ENCODE results near the gene F7. TPM values are rescaled to one million over a fixed set of nuclear protein-coding genes. Genes with fewer than 3 reads are reported as not detected.
"Not testable (repeated sequence)": the region's sequence is repeated elsewhere in the genome, so short reads cannot be mapped to it uniquely, and the experiment has no call there.

F7 gene
- polyA plus RNA-seq (2012; ENCODE audit: missing spikeins): not detected

DNA sequence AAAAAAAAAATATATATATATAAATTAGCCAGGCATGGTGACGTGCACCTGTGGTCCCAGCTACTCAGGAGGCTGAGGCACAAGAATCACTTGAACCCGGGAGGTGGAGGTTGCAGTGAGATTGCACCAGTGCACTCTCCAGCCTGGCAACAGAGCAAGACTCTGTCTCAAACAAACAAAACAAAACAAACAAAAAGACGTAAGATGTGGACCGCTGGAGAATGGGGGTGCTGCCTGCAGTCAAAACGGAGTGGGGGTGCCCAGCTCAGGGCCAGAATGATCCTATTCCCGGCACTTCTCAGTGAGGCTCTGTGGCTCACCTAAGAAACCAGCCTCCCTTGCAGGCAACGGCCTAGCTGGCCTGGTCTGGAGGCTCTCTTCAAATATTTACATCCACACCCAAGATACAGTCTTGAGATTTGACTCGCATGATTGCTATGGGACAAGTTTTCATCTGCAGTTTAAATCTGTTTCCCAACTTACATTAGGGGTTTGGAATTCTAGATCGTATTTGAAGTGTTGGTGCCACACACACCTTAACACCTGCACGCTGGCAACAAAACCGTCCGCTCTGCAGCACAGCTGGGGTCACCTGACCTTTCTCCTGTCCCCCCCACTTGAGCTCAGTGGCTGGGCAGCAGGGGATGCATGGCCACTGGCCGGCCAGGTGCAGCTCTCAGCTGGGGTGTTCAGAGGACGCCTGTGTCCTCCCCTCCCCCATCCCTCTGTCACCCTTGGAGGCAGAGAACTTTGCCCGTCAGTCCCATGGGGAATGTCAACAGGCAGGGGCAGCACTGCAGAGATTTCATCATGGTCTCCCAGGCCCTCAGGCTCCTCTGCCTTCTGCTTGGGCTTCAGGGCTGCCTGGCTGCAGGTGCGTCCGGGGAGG, at the start of gene F7:
Gene F7 (plus strand): TSS at position 760 of the 889 bp plus-strand sequence. CDS start 51 bp downstream, at position 811.
- FAIRE-seq (no peak), DNase-seq (ENCODE audit: insufficient read length) (no peak)
- no peak for TF ChIP-seq POLR2A (IDR thresholded peaks at IDR 0.05; ENCODE audit: low read depth, low read length)
- TF ChIP-seq POLR2AphosphoS5 (IDR thresholded peaks at IDR 0.05; ENCODE audit: low read depth, low read length): no peak
- TF ChIP-seq TAF1 (IDR thresholded peaks at IDR 0.05; ENCODE audit: borderline replicate concordance, low read depth, low read length): no peak

GRCh38 chr13:113057084-113057483, 48.5 kb upstream of the F7 start:
- FAIRE-seq (no peak), DNase-seq (ENCODE audit: insufficient read length) (no peak)
- no peak for TF ChIP-seq POLR2AphosphoS5 (IDR thresholded peaks at IDR 0.05; ENCODE audit: low read depth, low read length)
- TF ChIP-seq TAF1 (IDR thresholded peaks at IDR 0.05; ENCODE audit: borderline replicate concordance, low read depth, low read length): no peak
- TF ChIP-seq POLR2A (IDR thresholded peaks at IDR 0.05; ENCODE audit: low read depth, low read length): no peak

GRCh38 chr13:113057559-113057958, 48.0 kb upstream of the F7 start:
- not testable (repeated sequence) for DNase-seq (ENCODE audit: insufficient read length); FAIRE-seq

- FAIRE-seq: no peak
- TF ChIP-seq TAF1 (IDR thresholded peaks at IDR 0.05; ENCODE audit: borderline replicate concordance, low read depth, low read length) (no peak), POLR2AphosphoS5 (IDR thresholded peaks at IDR 0.05; ENCODE audit: low read depth, low read length) (no peak), POLR2A (IDR thresholded peaks at IDR 0.05; ENCODE audit: low read depth, low read length) (no peak)
- no peak for DNase-seq (ENCODE audit: insufficient read length)
These were observed 47.2 kb upstream of the F7 start for GRCh38 chr13:113058129-113058987.

GRCh38 chr13:113058988-113059850, 46.4 kb upstream of the F7 start:
- DNase-seq (ENCODE audit: insufficient read length): no peak
- no peak for FAIRE-seq
- TF ChIP-seq POLR2A (IDR thresholded peaks at IDR 0.05; ENCODE audit: low read depth, low read length) (no peak), POLR2AphosphoS5 (IDR thresholded peaks at IDR 0.05; ENCODE audit: low read depth, low read length) (no peak), TAF1 (IDR thresholded peaks at IDR 0.05; ENCODE audit: borderline replicate concordance, low read depth, low read length) (no peak)

GRCh38 chr13:113059891-113060290, 45.7 kb upstream of the F7 start:
- no peak for TF ChIP-seq TAF1 (IDR thresholded peaks at IDR 0.05; ENCODE audit: borderline replicate concordance, low read depth, low read length)
- TF ChIP-seq POLR2AphosphoS5 (IDR thresholded peaks at IDR 0.05; ENCODE audit: low read depth, low read length): no peak
- TF ChIP-seq POLR2A (IDR thresholded peaks at IDR 0.05; ENCODE audit: low read depth, low read length): no peak
- FAIRE-seq: no peak

DNA sequence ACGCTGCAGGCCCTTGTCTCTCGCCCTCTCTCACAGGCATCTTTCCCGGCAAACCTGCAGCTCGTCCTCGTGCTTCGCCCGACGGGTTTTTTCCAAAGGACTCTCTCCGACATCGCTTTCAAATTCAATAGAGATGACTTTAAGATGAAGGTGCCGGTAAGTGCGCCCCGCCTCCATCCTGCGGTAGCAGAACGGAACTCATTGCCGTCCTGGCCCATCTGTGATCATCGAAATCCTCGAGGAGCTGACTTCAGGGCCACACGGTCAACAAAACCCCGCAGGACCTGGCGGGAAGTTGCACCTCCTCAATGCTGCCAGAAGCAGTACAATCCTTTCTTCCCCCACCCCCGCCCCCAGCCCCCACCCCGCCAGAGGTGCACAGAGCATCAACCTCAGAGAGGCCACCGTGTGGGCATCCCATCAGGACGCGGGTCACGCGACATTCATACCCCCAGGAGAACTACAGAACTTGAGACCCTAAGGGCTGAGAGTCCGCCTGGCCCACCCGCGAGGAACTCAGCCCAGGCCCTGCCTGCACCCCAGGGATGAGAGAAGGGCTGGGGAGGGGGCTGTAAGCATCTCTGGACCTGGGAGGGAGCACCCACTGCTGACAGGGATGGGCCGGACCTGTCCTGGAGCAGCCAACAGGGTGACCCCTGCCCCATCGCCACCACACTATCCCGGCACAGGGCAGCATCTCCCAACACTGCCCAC, 44.9 kb upstream of the F7 start:
- DNase-seq (ENCODE audit: insufficient read length) (no peak), FAIRE-seq (no peak)
- no peak for TF ChIP-seq TAF1 (IDR thresholded peaks at IDR 0.05; ENCODE audit: borderline replicate concordance, low read depth, low read length)
- TF ChIP-seq POLR2AphosphoS5 (IDR thresholded peaks at IDR 0.05; ENCODE audit: low read depth, low read length): no peak
- no peak for TF ChIP-seq POLR2A (IDR thresholded peaks at IDR 0.05; ENCODE audit: low read depth, low read length)

More at GRCh38 chr13:113059891-113060290, 45.7 kb upstream of the F7 start:
- DNase-seq (ENCODE audit: insufficient read length): no peak

- FAIRE-seq: no peak
- no peak for DNase-seq (ENCODE audit: insufficient read length)
- TF ChIP-seq POLR2A (IDR thresholded peaks at IDR 0.05; ENCODE audit: low read depth, low read length) (no peak), TAF1 (IDR thresholded peaks at IDR 0.05; ENCODE audit: borderline replicate concordance, low read depth, low read length) (no peak), POLR2AphosphoS5 (IDR thresholded peaks at IDR 0.05; ENCODE audit: low read depth, low read length) (no peak)
These were observed 44.3 kb upstream of the F7 start for GRCh38 chr13:113061271-113061625.

GRCh38 chr13:113061796-113062425, 43.7 kb upstream of the F7 start:
- no peak for FAIRE-seq

DNA sequence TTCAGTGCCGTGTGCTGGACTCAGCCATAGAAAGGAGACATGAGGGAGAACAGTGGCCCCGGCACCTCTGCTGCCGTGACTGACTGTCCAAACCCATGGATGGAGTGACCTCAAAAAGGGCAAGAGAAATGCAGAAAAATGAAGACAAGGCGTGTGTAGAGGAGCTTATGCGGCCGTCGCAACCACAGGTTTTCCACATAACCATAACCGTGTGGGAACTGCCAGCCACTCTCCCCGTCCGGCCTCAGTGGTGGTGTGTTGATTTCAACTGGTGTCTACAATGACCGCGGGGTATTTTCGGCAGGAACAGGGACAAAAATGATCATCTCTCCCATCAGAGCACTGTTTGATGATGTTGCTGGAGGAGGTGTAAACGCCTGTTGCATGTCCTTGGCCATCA, 42.9 kb upstream of the F7 start:
- no peak for TF ChIP-seq POLR2AphosphoS5 (IDR thresholded peaks at IDR 0.05; ENCODE audit: low read depth, low read length)
- TF ChIP-seq TAF1 (IDR thresholded peaks at IDR 0.05; ENCODE audit: borderline replicate concordance, low read depth, low read length): no peak
- TF ChIP-seq POLR2A (IDR thresholded peaks at IDR 0.05; ENCODE audit: low read depth, low read length): no peak
- FAIRE-seq (no peak), DNase-seq (ENCODE audit: insufficient read length) (no peak)

More at GRCh38 chr13:113061796-113062425, 43.7 kb upstream of the F7 start:
- no peak for DNase-seq (ENCODE audit: insufficient read length)
- no peak for TF ChIP-seq POLR2AphosphoS5 (IDR thresholded peaks at IDR 0.05; ENCODE audit: low read depth, low read length)
